ENCODE measurements around the gene NOL4L.

NOL4L gene

DNA sequence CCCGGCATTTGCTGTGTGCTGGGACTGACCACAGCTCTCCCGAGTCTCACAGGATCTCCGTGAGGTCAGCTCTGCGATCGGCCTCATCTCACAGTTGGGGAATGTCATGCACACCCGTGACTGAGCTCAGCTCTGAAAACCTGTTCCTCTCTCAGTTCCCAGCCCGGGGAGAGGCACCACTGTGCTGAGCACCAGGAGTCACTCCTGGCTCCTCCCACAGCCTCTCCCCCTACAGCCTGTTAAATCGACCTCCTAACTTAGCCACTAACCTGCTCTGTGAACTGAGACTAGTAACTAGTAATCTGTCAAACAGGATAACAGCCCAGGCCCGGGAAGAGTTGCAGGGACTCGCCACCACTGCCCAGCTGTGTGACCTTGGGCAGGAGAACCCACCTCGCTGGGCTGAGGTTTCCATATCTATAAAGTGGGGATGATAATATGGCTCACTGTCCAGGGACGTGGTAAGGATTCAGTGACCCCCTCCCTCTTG, 20.1 kb upstream of the NOL4L start:
- TF ChIP-seq, protein P1, sequence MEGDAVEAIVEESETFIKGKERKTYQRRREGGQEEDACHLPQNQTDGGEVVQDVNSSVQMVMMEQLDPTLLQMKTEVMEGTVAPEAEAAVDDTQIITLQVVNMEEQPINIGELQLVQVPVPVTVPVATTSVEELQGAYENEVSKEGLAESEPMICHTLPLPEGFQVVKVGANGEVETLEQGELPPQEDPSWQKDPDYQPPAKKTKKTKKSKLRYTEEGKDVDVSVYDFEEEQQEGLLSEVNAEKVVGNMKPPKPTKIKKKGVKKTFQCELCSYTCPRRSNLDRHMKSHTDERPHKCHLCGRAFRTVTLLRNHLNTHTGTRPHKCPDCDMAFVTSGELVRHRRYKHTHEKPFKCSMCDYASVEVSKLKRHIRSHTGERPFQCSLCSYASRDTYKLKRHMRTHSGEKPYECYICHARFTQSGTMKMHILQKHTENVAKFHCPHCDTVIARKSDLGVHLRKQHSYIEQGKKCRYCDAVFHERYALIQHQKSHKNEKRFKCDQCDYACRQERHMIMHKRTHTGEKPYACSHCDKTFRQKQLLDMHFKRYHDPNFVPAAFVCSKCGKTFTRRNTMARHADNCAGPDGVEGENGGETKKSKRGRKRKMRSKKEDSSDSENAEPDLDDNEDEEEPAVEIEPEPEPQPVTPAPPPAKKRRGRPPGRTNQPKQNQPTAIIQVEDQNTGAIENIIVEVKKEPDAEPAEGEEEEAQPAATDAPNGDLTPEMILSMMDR (IDR thresholded peaks at IDR 0.05; ENCODE audit: control insufficient read depth, extremely low read depth, insufficient read depth) = no peak
- no peak overlapping the region for H3K4me3 ChIP-seq (ENCODE audit: low read depth, low read length)
- DNase-seq (ENCODE audit: low read depth) = no peak

DNA sequence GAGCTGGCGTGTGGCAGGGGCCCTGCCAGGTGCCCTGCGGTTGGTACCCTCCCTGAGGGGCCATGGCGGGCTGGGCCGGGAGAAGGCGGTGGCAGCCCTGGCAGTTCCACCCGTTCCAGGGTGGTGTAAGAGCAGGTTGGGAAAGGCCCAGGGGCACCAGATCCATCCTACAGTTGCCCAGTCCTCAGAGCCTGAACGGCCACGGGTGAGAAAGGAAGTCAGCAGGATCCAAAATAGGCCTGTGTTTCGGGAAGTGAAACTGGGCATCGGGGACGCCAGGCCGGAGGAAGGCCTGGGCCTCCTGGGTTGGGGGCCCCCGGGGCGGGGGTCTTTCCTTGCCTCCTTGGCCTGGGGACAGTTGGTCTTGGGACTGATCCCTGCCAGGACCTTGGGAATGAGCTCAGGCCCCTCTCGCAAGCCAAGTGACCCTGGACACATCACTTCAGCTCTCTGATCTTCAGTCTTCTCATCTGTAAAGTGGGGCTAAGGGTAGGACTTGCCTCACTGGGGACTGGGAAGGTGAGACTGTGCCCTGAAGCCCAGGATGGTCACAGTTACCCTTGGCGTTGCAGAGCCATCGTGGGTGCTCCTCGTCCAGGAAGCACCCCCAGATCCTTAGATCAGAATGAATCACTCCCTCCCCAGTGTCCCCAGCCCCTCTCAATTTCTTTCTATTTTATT, 18.1 kb upstream of the NOL4L start:
- TF ChIP-seq, protein P1 (IDR thresholded peaks at IDR 0.05; ENCODE audit: control insufficient read depth, extremely low read depth, insufficient read depth) = no peak
- no peak overlapping the region for H3K4me3 ChIP-seq (ENCODE audit: low read depth, low read length)
- no peak for DNase-seq (ENCODE audit: low read depth)

DNA sequence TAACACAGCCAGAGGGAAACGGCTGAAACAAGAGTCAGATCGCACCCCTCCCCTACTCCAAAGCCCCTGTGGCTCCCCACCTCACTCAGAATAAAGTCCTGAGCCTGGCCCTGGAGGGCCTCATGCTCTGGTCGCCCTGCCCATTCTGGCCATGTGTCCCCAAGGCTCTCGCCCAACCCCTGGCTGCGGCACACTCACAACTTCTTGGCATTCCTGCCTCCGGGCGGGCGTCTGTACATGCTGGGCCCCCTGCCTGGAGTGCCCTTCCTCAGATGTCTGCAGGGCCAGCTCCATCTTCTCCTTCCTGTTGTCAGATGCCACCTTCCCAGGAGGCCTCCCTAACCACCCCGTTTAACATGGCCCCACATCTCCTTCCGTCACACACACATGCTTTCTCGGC, 17.1 kb upstream of the NOL4L start:
- TF ChIP-seq, protein P1 (IDR thresholded peaks at IDR 0.05; ENCODE audit: control insufficient read depth, extremely low read depth, insufficient read depth) = no peak
- no peak for DNase-seq (ENCODE audit: low read depth)
- no peak overlapping the region for H3K4me3 ChIP-seq (ENCODE audit: low read depth, low read length)

DNA sequence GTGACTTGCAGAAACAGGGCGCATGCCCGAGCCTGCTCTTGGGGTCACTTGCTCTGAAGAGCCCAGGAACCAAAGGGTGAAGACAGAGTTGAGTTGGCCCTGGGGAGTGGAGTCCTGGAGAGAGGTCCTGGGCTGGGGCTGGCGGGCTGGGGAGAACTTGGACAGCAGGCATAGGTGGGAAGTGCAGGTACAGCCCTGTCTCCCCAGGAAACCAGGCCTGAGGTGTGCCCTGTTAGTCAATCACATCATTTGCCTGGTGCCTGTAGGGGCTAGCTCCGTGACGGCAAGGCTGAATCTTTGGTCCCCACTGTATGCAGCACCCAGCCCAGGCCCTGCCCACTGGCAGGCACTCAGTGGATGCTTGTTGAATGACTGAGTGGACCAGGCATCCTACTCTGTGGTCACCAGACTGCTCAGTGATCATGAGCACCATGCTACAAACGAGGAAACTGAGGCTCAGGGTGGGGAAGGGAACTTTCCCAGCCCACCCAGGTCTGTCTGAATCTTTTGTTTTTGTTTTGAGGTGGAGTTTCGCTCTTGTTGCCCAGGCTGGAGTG, 15.6 kb upstream of the NOL4L start:
- DNase-seq (ENCODE audit: low read depth) = no peak
- no peak overlapping the region for H3K4me3 ChIP-seq (ENCODE audit: low read depth, low read length)
- TF ChIP-seq, protein P1 (IDR thresholded peaks at IDR 0.05; ENCODE audit: control insufficient read depth, extremely low read depth, insufficient read depth) = no peak

DNA sequence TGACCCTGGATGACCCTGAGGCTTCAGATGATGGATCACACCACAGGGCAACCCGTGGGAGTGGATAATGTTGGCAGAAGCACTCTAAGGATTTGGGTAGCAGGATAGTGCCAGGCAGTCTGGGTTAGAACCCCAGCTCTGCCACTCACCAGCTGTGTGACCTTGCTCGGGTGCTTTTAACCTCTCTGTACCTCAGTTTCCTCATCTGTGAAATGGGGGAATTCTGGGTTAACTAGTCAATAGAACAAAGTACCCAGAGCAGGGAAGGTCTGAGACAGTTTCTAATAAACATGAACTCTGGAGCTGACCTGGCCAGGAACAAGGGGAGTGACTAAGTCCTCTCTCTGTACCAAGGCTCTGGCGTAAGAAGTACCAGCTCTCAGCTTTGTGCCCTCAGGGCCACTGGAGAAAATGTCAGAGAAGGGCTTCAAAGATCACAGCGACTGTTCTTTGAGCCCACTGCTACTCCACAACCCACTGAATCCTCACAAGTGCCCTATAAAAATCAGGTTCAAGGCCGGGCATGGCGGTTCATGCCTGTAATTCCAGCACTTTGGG, 14.7 kb upstream of the NOL4L start:
- no peak for DNase-seq (ENCODE audit: low read depth)
- TF ChIP-seq, protein P1 (IDR thresholded peaks at IDR 0.05; ENCODE audit: control insufficient read depth, extremely low read depth, insufficient read depth) = no peak
- H3K4me3 ChIP-seq (ENCODE audit: low read depth, low read length) = no peak overlapping the region

DNA sequence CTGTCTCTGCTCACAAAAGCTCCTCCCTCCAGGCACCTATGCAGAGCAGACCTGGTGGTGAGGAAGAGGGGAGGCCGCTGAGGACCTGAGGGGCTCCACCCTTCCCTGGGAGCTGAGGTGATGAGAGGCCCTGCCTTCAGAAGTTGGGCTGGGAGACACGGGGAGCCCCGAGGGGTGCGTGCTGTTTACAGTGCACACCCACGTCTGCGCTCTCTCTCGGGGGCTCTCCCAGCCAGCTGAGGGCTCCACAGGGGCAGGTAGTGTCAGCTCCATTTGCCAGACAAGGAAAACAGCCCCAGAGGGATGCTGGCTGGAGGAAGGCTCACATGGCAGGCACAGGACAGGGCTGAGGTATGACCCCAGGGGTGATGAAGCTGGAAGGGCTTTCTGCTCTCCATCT, 13.5 kb upstream of the NOL4L start:
- TF ChIP-seq, protein P1 (IDR thresholded peaks at IDR 0.05; ENCODE audit: control insufficient read depth, extremely low read depth, insufficient read depth) = no peak
- no peak overlapping the region for H3K4me3 ChIP-seq (ENCODE audit: low read depth, low read length)
- DNase-seq (ENCODE audit: low read depth) = no peak

All from LNCaP clone FGC (cell line).